ENCODE measurements around the gene ENAM.

GRCh38 chr4:70600305-70600704 is 28.2 kb upstream of the ENAM start:
- TF ChIP-seq FOS (IDR thresholded peaks at IDR 0.05; ENCODE audit: borderline replicate concordance, insufficient read depth, low read length): no peak
- no peak for TF ChIP-seq CTCF (IDR thresholded peaks at IDR 0.05; ENCODE audit: extremely low read depth in 1 of 2, insufficient read depth in 1 of 2, low read depth in 1 of 2, low read length in 2 of 2)
- TF ChIP-seq MYC (IDR thresholded peaks at IDR 0.05; ENCODE audit: low read depth, low read length): no peak
- no peak for TF ChIP-seq MAX (IDR thresholded peaks at IDR 0.05; ENCODE audit: insufficient read depth, insufficient read length)

Measured in endothelial cell of umbilical vein (primary cell).